Uterus (tissue), 2 donors: ENCODE measurements around the gene UBAP1L.

Experiments used
- CTCF ChIP-seq, 4 experiments: fragments of 200-600 bp in 2 of 4; fragments of 450-650 bp in 2 of 4; sonication (generic) in 2 of 4; IDR thresholded peaks; one replicate each; pipeline ENCODE4 v1.5.1; 2016 to 2019; ENCODE audit warnings: antibody characterized with exemption in 4 of 4, mild to moderate bottlenecking in 2 of 4, moderate library complexity in 1 of 4
- POLR2A ChIP-seq, 2 donors: fragments of 450-650 bp; IDR thresholded peaks; one replicate each; pipeline ENCODE4 v1.6.1; 2016; ENCODE audit warnings: antibody characterized with exemption in 2 of 2, mild to moderate bottlenecking in 1 of 2, moderate library complexity in 1 of 2

- TF ChIP-seq CTCF (IDR thresholded peaks at IDR 0.05): no peak
- TF ChIP-seq POLR2A (IDR thresholded peaks at IDR 0.05): no peak
Observed at GRCh38 chr15:65081758-65082157, 33.2 kb downstream of the UBAP1L start.
